Right lobe of liver (tissue), 6 donors: ENCODE measurements around the gene SPATA21. TPM values are rescaled to one million over a fixed set of nuclear protein-coding genes. Genes with fewer than 3 reads are reported as not detected.

Experiments
- ATAC-seq, 4 donors: fragments of 200-7000 bp; cut with Tn5 transposase; one replicate each; pipeline ENCODE4 v1.9.1; 2020; ENCODE audit warnings: mild to moderate bottlenecking in 4 of 4, moderate library complexity in 4 of 4
- DNase-seq, 3 donors: peaks; one replicate each; pipeline ENCODE4 v3.0.0-alpha.2; 2020
- H3K27ac ChIP-seq, 3 donors: fragments of 200-600 bp; one replicate each; pipeline ENCODE4 v1.8.0; 2022
- H3K27me3 ChIP-seq, 2 donors: fragments of 200-600 bp; one replicate each; pipeline ENCODE4 v1.8.0; 2022
- H3K36me3 ChIP-seq, 4 donors: fragments of 200-600 bp; sonication (generic) in 1 of 4; one replicate each; pipeline versions ENCODE4 v1.5.1 to v1.8.0; 2017 to 2022; ENCODE audit warnings: control low read depth in 1 of 4
- H3K4me1 ChIP-seq, 4 donors: fragments of 200-600 bp; sonication (generic) in 1 of 4; one replicate each; pipeline versions ENCODE4 v1.5.1 to v1.8.0; 2017 to 2022; ENCODE audit warnings: control low read depth in 1 of 4
- H3K4me3 ChIP-seq, 3 donors: fragments of 200-600 bp; one replicate each; pipeline ENCODE4 v1.8.0; 2022
- H3K9me3 ChIP-seq, 4 donors: fragments of 200-600 bp; sonication (generic) in 1 of 4; one replicate each; pipeline versions ENCODE4 v1.5.1 to v1.8.0; 2017 to 2022; ENCODE audit warnings: control low read depth in 1 of 4
- CTCF ChIP-seq, 4 donors: fragments of 200-600 bp in 3 of 4; fragments of 450-650 bp in 1 of 4; IDR thresholded peaks; one replicate each; pipeline versions ENCODE4 v1.5.1 to v1.8.0; 2016 to 2022; ENCODE audit warnings: antibody characterized with exemption in 4 of 4, mild to moderate bottlenecking in 2 of 4
- POLR2A ChIP-seq: fragments of 450-650 bp; IDR thresholded peaks from one replicate; pipeline ENCODE4 v1.6.1; 2017; ENCODE audit warnings: antibody characterized with exemption, mild to moderate bottlenecking
- WGBS: methylation state at CpG from one replicate; pipeline ENCODE4 v1.1.6; 2018; ENCODE audit warnings: low coverage, low lambda C conversion rate; ENCODE audit not compliant: insufficient coverage; ENCODE audit errors: missing lambda C conversion rate; 5-methylcytosine and 5-hydroxymethylcytosine counted together
- intact Hi-C, 2 donors: fragments of 100-400 bp; cut with DNase I; formaldehyde crosslinking; loops; one replicate each; pipeline versions ENCODE4 v1.11.2 to v1.14.1; 2022
- total RNA-seq, 6 experiments: library from RNA; depleted of rRNA in 2 of 6; stranded (reverse); fragments of >200 nt in 2 of 6; fragmentation: NEBNext Ultra II Directional in 3 of 6; extraction: Animal tissue kit (Norgen Biotek cat#: 25700) in 3 of 6; gene quantifications; one replicate each; pipeline versions ENCODE4 v1.1.0 to v1.2.4, GENCODE V29; 2016 to 2023
- donor health status: DM: no; HTN: yes; CAD: no.
- donor health status: DM: no; HTN: no; CAD: no.
- donor health status: DM: no; HTN: no; CAD: no.
- donor health status: DM: no; HTN: yes; CAD: no.
- donor health status: DM: no; HTN: yes; CAD: no.

SPATA21 gene
- total RNA-seq, 6 experiments from 2014 or later, result 1.6 to 1.8 TPM; not detected in 4

GRCh38 chr1:16464917-16465625, 27.8 kb upstream of the SPATA21 start:
- Histone ChIP-seq H3K27me3 (no peaks in the 10 kb centered on the region), H3K9me3 (no peaks in the 10 kb centered on the region), H3K4me3 (no peak overlapping the region), H3K4me1 (no peaks in the 10 kb centered on the region), H3K27ac (no peak overlapping the region), H3K36me3 (peaks cover 0 to 9% (median 5%) of the 10 kb centered on the region in 4 donors)
- ATAC-seq (no peak), DNase-seq (no peak)
- no peak for TF ChIP-seq POLR2A
- TF ChIP-seq CTCF (IDR thresholded peaks at IDR 0.05), result no peak
- WGBS, result 87% methylated on average over 5 of the region's 21 CpGs
- intact Hi-C loops, result no loop called here

GRCh38 chr1:16462773-16463330, 25.6 kb upstream of the SPATA21 start:
- DNase-seq (no peak), ATAC-seq (no peak)
- intact Hi-C loops, result no loop called here
- Histone ChIP-seq H3K27ac (no peak overlapping the region), H3K36me3 (peaks cover 6 to 31% (median 15%) of the 10 kb centered on the region in 4 donors), H3K9me3 (no peaks in the 10 kb centered on the region), H3K4me3 (no peak overlapping the region), H3K27me3 (no peaks in the 10 kb centered on the region), H3K4me1 (no peaks in the 10 kb centered on the region)
- TF ChIP-seq CTCF (IDR thresholded peaks at IDR 0.05), result no peak
- TF ChIP-seq POLR2A, result no peak
- WGBS, result 98% methylated on average over 6 of the region's 7 CpGs

GRCh38 chr1:16461681-16462080, 24.5 kb upstream of the SPATA21 start:
- Histone ChIP-seq H3K4me3 (no peak overlapping the region), H3K4me1 (no peaks in the 10 kb centered on the region), H3K36me3 (peaks cover 6 to 35% (median 18%) of the 10 kb centered on the region in 4 donors), H3K27ac (no peak overlapping the region), H3K9me3 (no peaks in the 10 kb centered on the region), H3K27me3 (no peaks in the 10 kb centered on the region)
- ATAC-seq (no peak), DNase-seq (peak in 1 of 3 donors; percentile 5)
- TF ChIP-seq CTCF (IDR thresholded peaks at IDR 0.05) (no peak), POLR2A (no peak)
- intact Hi-C loops, result no loop called here
- WGBS, result no CpG with 5 or more reads among the region's 3 CpGs

- no peaks in the 10 kb centered on the region for H3K4me1 ChIP-seq
- no peaks in the 10 kb centered on the region for H3K27me3 ChIP-seq
- peaks cover 6 to 53% (median 22%) of the 10 kb centered on the region in 4 donors for H3K36me3 ChIP-seq
- no peak overlapping the region for H3K4me3 ChIP-seq
- DNase-seq (no peak), ATAC-seq (no peak)
- no peaks in the 10 kb centered on the region for H3K9me3 ChIP-seq
- 85% methylated on average over 5 of the region's 6 CpGs for WGBS
- no peak overlapping the region for H3K27ac ChIP-seq
- intact Hi-C loops, result no loop called here
- TF ChIP-seq CTCF (IDR thresholded peaks at IDR 0.05) (no peak), POLR2A (no peak)
Observed at GRCh38 chr1:16459352-16459925, 22.2 kb upstream of the SPATA21 start.
